Breast epithelium (tissue), 4 donors: ENCODE results near the gene STYK1. TPM values are rescaled to one million over a fixed set of nuclear protein-coding genes. Genes with fewer than 3 reads are reported as not detected.
"Not testable (repeated sequence)": the region's sequence is repeated elsewhere in the genome, so short reads cannot be mapped to it uniquely, and the experiment has no call there.

ENCODE experiments used
- DNase-seq, 2 donors: peaks; one replicate each; pipeline ENCODE4 v3.0.0-alpha.2; 2019; ENCODE audit warnings: low spot score in 2 of 2
- H3K27ac ChIP-seq, 2 donors: fragments of 200-600 bp; sonication (generic) in 1 of 2; one replicate each; pipeline ENCODE4 v1.5.1; 2016 to 2019; ENCODE audit warnings: mild to moderate bottlenecking in 1 of 2
- H3K27me3 ChIP-seq, 2 donors: fragments of 200-600 bp; sonication (generic) in 1 of 2; one replicate each; pipeline versions ENCODE4 v1.5.1 to v1.6.0; 2017 to 2019; ENCODE audit warnings: control low read depth in 1 of 2, mild to moderate bottlenecking in 1 of 2
- H3K36me3 ChIP-seq: fragments of 200-600 bp; one replicate; pipeline ENCODE4 v1.5.1; 2019
- H3K4me1 ChIP-seq, 2 donors: fragments of 200-600 bp; sonication (generic); one replicate each; pipeline ENCODE4 v1.5.1; 2016 to 2019; ENCODE audit warnings: control low read depth in 1 of 2
- H3K4me3 ChIP-seq, 3 donors: fragments of 200-600 bp; sonication (generic); 1 replicate in 2 of 3; 2 replicates in 1 of 3; pipeline ENCODE4 v1.5.1; 2016 to 2019; ENCODE audit warnings: mild to moderate bottlenecking in 3 of 3, moderate library complexity in 2 of 3
- H3K9me3 ChIP-seq, 2 donors: fragments of 200-600 bp; sonication (generic) in 1 of 2; one replicate each; pipeline ENCODE4 v1.5.1; 2016 to 2019; ENCODE audit warnings: control low read depth in 1 of 2
- CTCF ChIP-seq, 3 donors: fragments of 450-650 bp; IDR thresholded peaks; one replicate each; pipeline ENCODE4 v1.5.1; 2016 to 2017; ENCODE audit warnings: antibody characterized with exemption in 3 of 3, mild to moderate bottlenecking in 3 of 3, moderate library complexity in 3 of 3
- POLR2A ChIP-seq: fragments of 450-650 bp; IDR thresholded peaks from one replicate; pipeline ENCODE4 v1.6.1; 2016; ENCODE audit warnings: antibody characterized with exemption, mild to moderate bottlenecking, moderate library complexity
- POLR2AphosphoS5 ChIP-seq, 3 donors: sonication (generic); formaldehyde crosslinking; IDR thresholded peaks; one replicate each; pipeline ENCODE4 v1.6.1; 2017; ENCODE audit warnings: antibody characterized with exemption in 3 of 3
- intact Hi-C: fragments of 100-400 bp; cut with DNase I; formaldehyde crosslinking; loops from one replicate; pipeline ENCODE4 v1.15.1; 2023; ENCODE audit warnings: low total_unique reads
- total RNA-seq, 3 donors: library from RNA; depleted of rRNA; stranded (reverse); fragments of >200 nt; gene quantifications; one replicate each; pipeline ENCODE4 v1.1.0, GENCODE V29; 2016

Gene STYK1
- total RNA-seq, 3 donors from 2014 or later, result 0.32 to 4.9 (median 3.5) TPM

- TF ChIP-seq CTCF (IDR thresholded peaks at IDR 0.05) (no peak), POLR2A (no peak), POLR2AphosphoS5 (IDR thresholded peaks at IDR 0.05) (no peak)
Measured at GRCh38 chr12:10654003-10654402, 19.8 kb downstream of the STYK1 start.

GRCh38 chr12:10652192-10652591 lies 21.7 kb downstream of the STYK1 start:
- Histone ChIP-seq H3K27ac (no peak overlapping the region), H3K4me3 (no peak overlapping the region), H3K36me3 (no peaks in the 10 kb centered on the region), H3K9me3 (peaks cover 0 to 1% of the 10 kb centered on the region in 2 donors), H3K4me1 (no peaks in the 10 kb centered on the region), H3K27me3 (no peaks in the 10 kb centered on the region)
- DNase-seq, result no peak
- intact Hi-C loops, result no loop called here
- TF ChIP-seq POLR2AphosphoS5 (IDR thresholded peaks at IDR 0.05), result no peak
- TF ChIP-seq CTCF (IDR thresholded peaks at IDR 0.05), result no peak
- TF ChIP-seq POLR2A, result no peak

More at GRCh38 chr12:10654003-10654402, 19.8 kb downstream of the STYK1 start:
- H3K9me3 ChIP-seq, result no peaks in the 10 kb centered on the region
- no peaks in the 10 kb centered on the region for H3K4me1 ChIP-seq
- no peak overlapping the region for H3K4me3 ChIP-seq
- no peak overlapping the region for H3K27ac ChIP-seq
- no peaks in the 10 kb centered on the region for H3K36me3 ChIP-seq
- DNase-seq, result no peak
- intact Hi-C loops, result no loop called here
- H3K27me3 ChIP-seq, result no peaks in the 10 kb centered on the region

- not testable (repeated sequence) for DNase-seq, H3K4me1 ChIP-seq
- H3K9me3 ChIP-seq, result peaks cover 6 to 12% of the 10 kb centered on the region in 2 donors
Measured at GRCh38 chr12:10646576-10646975, 27.3 kb downstream of the STYK1 start.

GRCh38 chr12:10645910-10646309 lies 27.9 kb downstream of the STYK1 start:
- no peak overlapping the region for H3K27ac ChIP-seq
- H3K27me3 ChIP-seq, result no peaks in the 10 kb centered on the region
- intact Hi-C loops, result no loop called here
- H3K9me3 ChIP-seq, result peaks cover 6 to 12% of the 10 kb centered on the region in 2 donors
- no peak for TF ChIP-seq POLR2AphosphoS5 (IDR thresholded peaks at IDR 0.05)
- H3K4me1 ChIP-seq, result no peaks in the 10 kb centered on the region
- H3K36me3 ChIP-seq, result no peaks in the 10 kb centered on the region
- no peak overlapping the region for H3K4me3 ChIP-seq
- no peak for DNase-seq

More at GRCh38 chr12:10646576-10646975, 27.3 kb downstream of the STYK1 start:
- H3K27ac ChIP-seq, H3K36me3 ChIP-seq, H3K27me3 ChIP-seq, H3K4me3 ChIP-seq, intact Hi-C loops: not testable (repeated sequence)

GRCh38 chr12:10641735-10642500 lies 31.9 kb downstream of the STYK1 start:
- no peak overlapping the region for H3K4me3 ChIP-seq
- DNase-seq, result no peak
- no peaks in the 10 kb centered on the region for H3K27me3 ChIP-seq
- TF ChIP-seq POLR2AphosphoS5 (IDR thresholded peaks at IDR 0.05), result no peak
- no peak for TF ChIP-seq CTCF (IDR thresholded peaks at IDR 0.05)
- TF ChIP-seq POLR2A, result no peak
- intact Hi-C loops, result no loop called here
- no peak overlapping the region for H3K27ac ChIP-seq
- H3K4me1 ChIP-seq, result no peaks in the 10 kb centered on the region
- no peaks in the 10 kb centered on the region for H3K36me3 ChIP-seq
- peaks cover 6 to 8% of the 10 kb centered on the region in 2 donors for H3K9me3 ChIP-seq

GRCh38 chr12:10638728-10639127 lies 35.1 kb downstream of the STYK1 start:
- intact Hi-C loops, result no loop called here
- no peaks in the 10 kb centered on the region for H3K4me1 ChIP-seq
- DNase-seq, result no peak
- H3K36me3 ChIP-seq, result no peaks in the 10 kb centered on the region
- TF ChIP-seq CTCF (IDR thresholded peaks at IDR 0.05) (no peak), POLR2AphosphoS5 (IDR thresholded peaks at IDR 0.05) (no peak), POLR2A (no peak)
- H3K27me3 ChIP-seq, result no peaks in the 10 kb centered on the region
- no peaks in the 10 kb centered on the region for H3K9me3 ChIP-seq
- H3K27ac ChIP-seq, result no peak overlapping the region
- H3K4me3 ChIP-seq, result no peak overlapping the region
